Caki2 (cell line): ENCODE measurements around the gene IRX2. TPM values are rescaled to one million over a fixed set of nuclear protein-coding genes. Genes with fewer than 3 reads are reported as not detected.

ENCODE experiments used
- DNase-seq: peaks from one replicate; pipeline ENCODE4 v3.0.0-alpha.2; 2015; ENCODE audit warnings: low read depth
- in situ Hi-C: cut with HindIII; loops from 2 replicates; pipeline ENCODE4 v1.10.0; 2016; ENCODE audit warnings: low sequenced_read_pairs, low pct_unique_long_range_greater_than_20kb, mixed read lengths
- total RNA-seq: library from RNA; depleted of rRNA; stranded (reverse); fragments of >200 nt; shearing (Covaris generic); gene quantifications from 2 replicates; pipeline ENCODE4 v1.2.3, GENCODE V29; 2014; ENCODE audit warnings: low replicate concordance

IRX2 gene
- total RNA-seq, 1 experiment from 2014 or later: not detected

- no peak for DNase-seq
- in situ Hi-C loops: no loop called here
These were observed 47.4 kb downstream of the IRX2 start for GRCh38 chr5:2704111-2704510.

DNA sequence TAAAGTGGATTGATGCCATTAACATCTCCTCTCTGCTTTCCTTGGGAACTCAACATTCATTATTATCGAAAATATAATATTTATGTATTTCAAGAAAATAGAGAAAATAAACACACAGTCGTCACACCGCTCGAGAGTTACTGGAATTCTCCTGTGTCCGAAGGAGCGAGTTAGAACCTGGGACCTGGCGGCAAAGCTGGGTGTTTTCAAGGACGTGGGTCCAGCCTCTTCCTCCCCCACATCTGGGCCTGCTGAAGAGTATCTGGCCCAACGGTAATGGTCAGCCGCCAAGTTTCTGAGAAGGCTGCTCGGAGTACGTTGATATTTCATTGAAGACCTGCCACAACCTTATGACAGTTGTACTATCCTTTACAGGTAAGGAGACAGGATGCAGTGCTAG lies 47.9 kb downstream of the IRX2 start:
- in situ Hi-C loops: no loop called here
- DNase-seq: no peak

DNA sequence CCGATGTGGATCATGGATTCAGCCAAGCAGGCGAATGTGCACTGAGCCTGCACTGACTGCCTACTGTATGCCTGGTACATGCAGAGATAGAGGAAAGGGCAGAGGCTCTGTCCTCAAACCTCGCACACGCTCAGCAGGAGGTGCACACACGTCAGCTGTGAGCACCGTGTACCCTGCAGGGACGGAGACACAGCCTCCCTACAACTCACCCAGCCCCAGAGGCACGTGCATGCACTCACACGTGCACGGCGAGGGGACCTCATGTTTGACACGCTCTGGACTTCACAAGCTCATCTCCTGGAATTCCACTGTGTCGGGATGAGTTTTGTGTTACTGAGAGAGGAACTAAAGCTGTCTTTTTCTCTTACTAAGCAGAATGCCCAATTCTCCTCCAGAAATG lies 48.4 kb downstream of the IRX2 start:
- in situ Hi-C loops: no loop called here
- DNase-seq: no peak

GRCh38 chr5:2702096-2702879 lies 49.2 kb downstream of the IRX2 start:
- in situ Hi-C loops: no loop called here
- DNase-seq: no peak

- in situ Hi-C loops: no loop called here
- no peak for DNase-seq
These were observed 49.9 kb downstream of the IRX2 start for GRCh38 chr5:2701592-2701991.

DNA sequence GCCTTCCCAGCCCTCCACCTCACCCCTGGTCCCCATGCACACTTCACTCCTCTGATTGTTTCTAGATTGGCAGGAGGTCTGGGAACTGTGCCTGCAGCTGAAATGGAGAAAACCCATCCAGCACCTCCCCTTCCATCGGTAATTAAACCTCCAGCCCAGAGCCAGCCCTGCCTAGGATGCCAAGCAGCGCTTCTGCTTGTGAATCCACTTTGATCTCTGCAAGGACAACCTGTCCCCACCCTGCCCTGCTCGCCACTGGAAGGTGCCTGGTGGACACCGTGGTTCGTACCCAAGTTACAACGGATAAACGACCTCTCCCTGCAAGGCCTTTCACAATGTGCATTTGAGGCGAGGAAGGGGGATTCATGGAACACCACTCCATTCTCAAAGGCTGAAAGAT lies 50.6 kb downstream of the IRX2 start:
- DNase-seq: no peak
- in situ Hi-C loops: no loop called here

GRCh38 chr5:2699686-2700085 lies 51.8 kb downstream of the IRX2 start:
- in situ Hi-C loops: no loop called here
- no peak for DNase-seq

DNA sequence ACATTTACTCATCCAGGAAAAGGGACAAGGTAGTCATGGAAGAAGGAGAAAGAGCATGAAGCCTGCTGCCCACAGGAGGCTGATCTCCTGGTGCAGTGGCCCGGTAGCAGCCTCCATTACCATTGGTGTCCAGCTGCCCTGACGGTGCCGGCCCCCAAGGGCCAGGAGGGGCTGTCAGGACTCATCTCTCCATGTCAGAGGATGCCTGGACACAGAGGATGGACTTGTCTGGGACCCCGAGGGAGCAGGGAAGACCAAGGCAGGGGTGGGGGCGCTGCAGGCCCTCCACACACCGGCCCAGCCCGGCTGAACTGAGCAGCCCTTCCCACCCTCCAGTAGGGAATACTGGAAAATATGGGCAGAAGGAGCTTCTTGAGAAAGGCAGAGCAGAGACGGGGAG lies 52.2 kb downstream of the IRX2 start:
- no peak for DNase-seq
- in situ Hi-C loops: no loop called here

DNA sequence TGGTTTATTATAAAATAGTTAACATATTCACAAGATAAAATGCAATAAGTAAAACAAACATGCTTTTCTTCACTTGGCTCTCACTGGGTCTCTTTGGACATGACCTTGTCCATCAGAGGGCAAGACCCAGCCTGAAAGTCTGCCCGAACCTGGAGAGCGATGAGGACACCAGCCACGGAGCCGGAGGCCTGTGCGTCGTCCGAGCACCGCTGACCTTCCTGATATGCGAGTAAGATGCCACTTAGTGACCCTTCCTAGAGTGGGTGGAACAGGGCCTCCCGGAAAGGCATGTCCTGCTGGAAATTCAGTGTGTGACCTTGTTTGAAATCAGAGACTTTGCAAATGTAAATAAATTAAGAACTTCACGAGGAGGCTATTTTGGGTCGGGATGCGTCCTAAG lies 52.9 kb downstream of the IRX2 start:
- in situ Hi-C loops: no loop called here
- no peak for DNase-seq

DNA sequence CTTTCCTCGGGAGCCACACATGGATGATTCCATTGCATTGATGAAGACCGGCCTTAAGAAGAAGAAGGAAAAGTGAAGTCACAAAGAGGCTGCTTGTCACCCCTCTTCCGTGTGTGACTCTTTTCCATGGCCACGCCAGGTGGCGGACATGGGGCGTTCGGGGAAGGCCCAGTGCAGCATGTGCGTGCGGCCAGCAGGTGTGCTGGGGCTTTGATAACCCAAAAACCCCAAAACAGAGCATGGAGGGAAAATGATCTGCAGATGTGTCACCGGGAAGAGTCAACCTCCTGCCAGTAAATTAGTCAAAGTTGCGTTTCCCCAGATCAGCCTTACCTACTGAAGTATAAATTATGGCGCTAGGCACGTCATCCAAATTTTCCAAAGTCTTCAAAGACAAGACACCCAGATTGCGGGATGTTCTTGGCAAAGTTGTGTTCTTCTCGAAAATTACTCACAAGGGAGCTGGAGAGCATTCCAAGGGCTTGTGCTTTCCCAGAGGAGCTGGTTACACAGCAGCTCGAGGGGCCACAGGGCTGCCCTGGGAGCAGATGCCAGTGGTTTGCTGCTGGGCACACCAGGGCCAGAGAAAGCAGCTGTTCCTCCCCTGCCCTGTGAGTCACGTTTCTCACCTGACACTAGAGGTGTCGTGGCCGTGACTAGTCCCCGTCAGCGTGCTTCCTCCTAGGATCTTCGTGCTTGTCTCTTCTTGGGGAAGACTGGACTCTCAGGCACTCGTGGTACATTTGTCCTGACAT lies 53.9 kb downstream of the IRX2 start:
- DNase-seq: no peak
- in situ Hi-C loops: no loop called here

DNA sequence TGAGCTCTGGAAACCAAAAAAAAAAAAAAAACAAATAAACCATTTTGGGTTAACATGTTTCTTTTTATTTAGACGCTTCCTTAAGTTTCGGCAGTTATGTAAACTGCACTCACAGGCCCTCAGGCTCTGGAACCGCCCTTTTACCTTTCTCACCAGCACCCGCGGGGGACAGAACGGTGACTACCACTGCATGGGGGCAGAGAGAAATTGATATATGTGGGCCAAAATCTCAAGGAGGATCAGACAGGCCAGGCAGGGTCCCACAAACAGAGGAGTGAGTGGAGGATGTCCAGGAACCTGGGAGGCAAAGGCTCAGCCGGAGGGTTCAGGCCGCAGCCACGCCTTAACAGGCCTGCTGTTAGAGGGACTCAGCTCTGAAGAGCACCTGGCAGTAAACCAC lies 54.4 kb downstream of the IRX2 start:
- DNase-seq: no peak
- in situ Hi-C loops: no loop called here
